NOMO-1 treated with dmso at 0.1 percent for 144 hours (cell line): Measurements from ENCODE around the gene RAPGEF1.

Experiments
- DNase-seq: peaks from one replicate; lab custom pipeline; 2025; ENCODE audit not compliant: unreplicated experiment; lab: John Stamatoyannopoulos, UW

RAPGEF1 gene

GRCh38 chr9:131708226-131709002, 31.5 kb downstream of the RAPGEF1 start:
- DNase-seq, result no peak

- DNase-seq, result peak; percentile 61
Measured at GRCh38 chr9:131707733-131708157, 32.1 kb downstream of the RAPGEF1 start.

- DNase-seq, result no peak
Measured at GRCh38 chr9:131707050-131707449, 32.8 kb downstream of the RAPGEF1 start.

- no peak for DNase-seq
Measured at GRCh38 chr9:131706608-131706970, 33.3 kb downstream of the RAPGEF1 start.

- no peak for DNase-seq
Measured at GRCh38 chr9:131704988-131705387, 34.9 kb downstream of the RAPGEF1 start.

GRCh38 chr9:131704141-131704983, 35.5 kb downstream of the RAPGEF1 start:
- DNase-seq, result no peak

GRCh38 chr9:131703697-131704096, 36.2 kb downstream of the RAPGEF1 start:
- DNase-seq, result no peak

- DNase-seq, result no peak
Measured at GRCh38 chr9:131702911-131703310, 37.0 kb downstream of the RAPGEF1 start.

- no peak for DNase-seq
Measured at GRCh38 chr9:131701789-131702337, 38.0 kb downstream of the RAPGEF1 start.

- DNase-seq, result no peak
Measured at GRCh38 chr9:131701436-131701781, 38.5 kb downstream of the RAPGEF1 start.

- no peak for DNase-seq
Measured at GRCh38 chr9:131700765-131701435, 39.0 kb downstream of the RAPGEF1 start.

- no peak for DNase-seq
Measured at GRCh38 chr9:131700076-131700475, 39.8 kb downstream of the RAPGEF1 start.

GRCh38 chr9:131698618-131698985, 41.3 kb downstream of the RAPGEF1 start:
- DNase-seq, result no peak

GRCh38 chr9:131697908-131698617, 41.8 kb downstream of the RAPGEF1 start:
- DNase-seq, result peak; percentile 34

GRCh38 chr9:131697097-131697496, 42.8 kb downstream of the RAPGEF1 start:
- no peak for DNase-seq

- no peak for DNase-seq
Measured at GRCh38 chr9:131695836-131696460, 43.9 kb downstream of the RAPGEF1 start.

- DNase-seq, result no peak
Measured at GRCh38 chr9:131695366-131695765, 44.5 kb downstream of the RAPGEF1 start.

- DNase-seq, result no peak
Measured at GRCh38 chr9:131693651-131694597, 46.0 kb downstream of the RAPGEF1 start.
